Fibroblast of peridontal ligament (primary cell): ENCODE data around the gene METTL15.
A peak's percentile ranks its signal among the peaks of the same experiment; 100 is the strongest.
"Not testable (repeated sequence)": the region's sequence is repeated elsewhere in the genome, so short reads cannot be mapped to it uniquely, and the experiment has no call there.

Experiments used
- DNase-seq: peaks from one replicate; pipeline ENCODE4 v3.0.0-alpha.2; 2010; ENCODE audit errors: extremely low read depth

METTL15 gene

GRCh38 chr11:28110108-28110820 is 2.1 kb downstream of the METTL15 start:
- peak; percentile 82 for DNase-seq

GRCh38 chr11:28110821-28111200 is 2.6 kb downstream of the METTL15 start:
- peak; percentile 62 for DNase-seq

GRCh38 chr11:28114116-28114515 is 5.9 kb downstream of the METTL15 start:
- no peak for DNase-seq

DNA sequence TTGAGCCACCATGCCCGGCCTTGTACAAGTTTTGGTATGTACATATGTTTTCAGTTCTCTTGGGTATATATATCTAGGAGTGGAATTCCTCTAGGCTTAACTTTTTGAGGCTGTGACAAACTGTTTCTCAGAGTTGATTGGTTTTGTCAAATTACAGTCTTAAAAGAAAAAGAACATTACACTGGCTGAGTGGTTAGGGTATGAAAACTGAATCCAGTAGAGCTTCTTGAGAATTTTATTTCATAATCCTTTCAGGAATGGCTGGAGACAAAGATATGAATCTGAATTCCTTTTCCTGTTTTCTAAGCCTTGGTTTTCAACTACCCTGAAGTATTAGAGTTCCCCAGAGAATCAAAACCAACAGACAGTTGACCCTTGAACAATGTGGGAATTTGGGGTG is 6.5 kb downstream of the METTL15 start:
- DNase-seq = no peak

GRCh38 chr11:28117712-28118111 is 9.5 kb downstream of the METTL15 start:
- no peak for DNase-seq

DNA sequence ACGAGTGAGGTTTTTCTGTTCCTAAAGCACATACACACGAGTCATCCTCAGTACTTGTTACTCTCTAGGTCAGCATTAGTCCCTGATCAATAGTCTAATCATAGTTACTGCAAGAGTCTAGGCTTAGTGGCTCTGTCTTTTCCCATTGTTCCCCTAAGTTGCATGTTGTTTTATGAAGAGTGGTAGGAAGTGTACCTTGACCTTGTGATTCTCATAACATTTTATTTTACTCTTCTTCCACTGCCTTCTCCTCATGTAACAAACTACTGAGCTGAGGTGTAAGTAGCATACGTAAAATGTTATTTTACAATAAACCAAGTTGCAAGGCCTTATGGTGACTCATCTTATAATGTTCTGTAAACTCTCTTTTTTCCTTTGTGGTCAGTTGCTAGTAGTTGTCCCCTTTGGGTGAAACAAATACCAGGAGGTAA is 15.0 kb downstream of the METTL15 start:
- DNase-seq = peak; percentile 76

DNA sequence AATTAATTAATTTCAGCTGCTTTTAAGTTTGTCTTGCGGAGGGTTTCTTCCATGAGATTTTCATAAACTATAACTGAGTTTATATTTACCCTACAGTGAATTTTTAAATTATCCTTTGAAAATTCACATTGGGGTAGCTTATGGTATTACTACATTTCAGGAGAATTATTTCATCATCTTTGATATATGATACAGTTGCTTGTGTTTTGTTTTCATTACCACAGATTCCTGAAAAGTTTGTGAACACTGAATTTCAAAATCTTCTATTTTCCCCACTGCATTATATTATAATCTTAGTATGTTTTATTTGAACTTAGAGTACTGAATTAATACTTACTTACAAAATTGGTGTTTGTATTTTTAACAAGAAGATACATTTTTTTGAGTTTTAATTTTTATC is 24.4 kb downstream of the METTL15 start:
- peak; percentile 68 for DNase-seq

DNA sequence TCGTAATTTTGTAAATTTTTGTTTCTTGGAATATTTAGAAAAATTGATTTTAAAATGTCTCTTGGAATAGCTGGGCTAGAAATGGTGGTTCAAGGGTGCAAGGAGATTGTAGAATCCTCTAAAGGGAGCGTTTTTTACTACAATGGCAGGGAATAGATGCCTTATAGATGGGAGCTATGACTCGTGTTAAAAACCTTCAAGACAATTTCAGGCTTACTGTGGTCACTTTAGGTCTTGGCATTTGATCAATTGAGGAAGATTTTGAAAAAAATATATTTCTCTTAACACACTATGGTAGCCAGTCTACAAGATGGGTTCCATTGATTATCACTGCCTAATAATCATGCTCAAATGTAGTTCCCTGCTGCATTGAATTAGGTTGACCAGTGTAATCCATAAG is 25.0 kb downstream of the METTL15 start:
- peak; percentile 28 for DNase-seq

DNA sequence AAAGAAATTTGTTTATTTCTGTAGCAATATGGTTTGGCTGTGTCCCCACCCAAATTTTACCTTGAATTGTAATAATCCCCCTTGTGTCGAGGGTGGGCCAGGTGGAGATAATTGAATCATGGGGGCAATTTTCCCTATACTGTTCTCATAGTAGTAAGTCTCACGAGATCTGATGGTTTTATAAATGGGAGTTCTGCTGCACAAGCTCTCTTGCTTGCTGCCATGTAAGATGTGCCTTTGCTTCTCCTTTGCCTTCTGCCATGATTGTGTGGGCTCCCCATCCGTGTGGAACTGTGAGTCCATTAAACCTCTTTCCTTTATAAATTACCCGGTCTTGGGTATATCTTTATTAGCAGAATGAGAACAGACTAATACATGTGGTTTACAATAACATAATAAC is 28.0 kb downstream of the METTL15 start:
- DNase-seq = not testable (repeated sequence)

DNA sequence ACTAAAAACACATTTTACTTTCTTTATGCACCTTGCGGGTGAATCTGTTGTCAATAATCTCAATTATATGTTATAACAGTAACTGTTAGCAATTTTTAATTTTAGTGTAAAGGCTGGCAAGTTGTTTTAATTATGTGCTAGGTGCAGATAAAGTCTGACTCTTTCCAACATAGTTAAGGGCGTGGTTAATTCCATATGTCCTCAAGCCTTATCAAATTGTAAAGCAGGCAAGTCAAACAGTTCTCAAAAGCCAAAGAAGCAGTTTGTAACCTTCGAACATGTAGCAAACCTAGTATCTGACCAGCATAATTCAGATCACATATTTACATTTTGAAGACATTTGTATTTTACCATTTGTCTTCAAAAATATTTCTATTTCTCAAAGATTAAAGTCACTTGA is 29.2 kb downstream of the METTL15 start:
- DNase-seq = no peak

DNA sequence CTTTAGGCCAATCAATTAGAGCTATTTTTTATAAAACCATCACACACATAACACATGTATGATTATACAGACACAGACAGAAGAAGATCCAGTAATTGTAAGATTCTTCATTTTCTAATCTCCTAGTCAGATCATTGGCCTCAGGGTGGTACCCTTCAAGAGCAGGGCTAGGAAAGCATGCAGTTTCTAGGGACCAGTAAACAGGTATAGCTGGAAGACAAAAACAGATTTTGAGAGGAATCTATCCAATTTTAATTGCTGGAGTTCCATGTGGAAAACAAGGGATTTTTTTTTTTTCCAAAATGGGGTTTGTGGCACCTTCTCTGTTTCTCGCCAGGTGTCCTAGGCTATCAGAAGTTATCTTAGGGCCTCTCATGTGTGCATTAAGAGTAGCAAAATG is 29.6 kb downstream of the METTL15 start:
- no peak for DNase-seq

DNA sequence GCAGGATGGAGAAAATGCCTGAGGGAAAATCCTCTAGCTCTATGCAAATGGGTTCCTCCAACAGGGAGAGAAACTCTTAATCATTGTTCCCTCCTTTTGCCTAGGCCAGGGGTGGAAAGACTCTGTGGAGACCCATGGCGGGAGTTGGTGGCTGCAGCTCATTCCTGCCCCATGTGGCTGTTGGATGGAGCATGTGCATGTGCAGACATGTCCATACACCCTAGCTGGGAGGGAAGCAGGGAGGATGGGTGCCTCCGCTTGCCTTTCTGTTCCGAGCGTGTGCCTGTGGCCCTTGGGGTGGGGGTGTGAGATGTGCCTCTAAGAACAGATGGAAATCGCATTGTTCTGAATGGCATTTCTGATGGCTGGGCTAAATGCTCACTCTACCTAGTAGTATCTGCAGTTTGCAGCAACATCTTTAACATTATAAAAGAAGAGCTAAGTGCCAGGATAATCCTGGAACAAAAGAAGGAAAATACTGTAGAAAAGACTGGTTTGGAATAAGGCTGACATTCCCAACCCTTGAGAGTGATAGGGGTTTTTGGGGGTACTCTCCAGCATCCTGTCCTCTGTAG is 31.7 kb downstream of the METTL15 start:
- DNase-seq = no peak

GRCh38 chr11:28140689-28141455 is 32.7 kb downstream of the METTL15 start:
- DNase-seq = no peak

GRCh38 chr11:28142724-28143123 is 34.5 kb downstream of the METTL15 start:
- DNase-seq = no peak

DNA sequence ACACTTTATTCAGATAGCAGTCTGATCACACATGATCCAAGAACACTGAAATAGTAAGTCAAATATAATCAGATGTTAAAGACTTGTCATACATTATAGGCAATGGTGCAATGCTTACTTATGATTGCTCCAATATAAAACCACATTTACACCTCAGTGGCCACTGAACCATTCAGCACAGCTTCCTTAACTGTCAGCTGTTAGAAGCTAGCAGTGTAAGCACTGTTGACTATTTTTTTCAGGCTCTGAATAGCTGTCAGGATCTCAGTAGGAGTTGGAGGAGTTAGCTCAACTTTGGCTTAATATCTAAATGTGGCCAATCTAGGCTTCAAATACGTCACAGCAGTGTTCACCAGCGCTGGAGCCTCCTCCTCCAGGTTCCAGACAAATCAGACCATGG is 36.6 kb downstream of the METTL15 start:
- DNase-seq = peak; percentile 32

- peak; percentile 88 for DNase-seq
Observed at GRCh38 chr11:28146123-28146751, 38.0 kb downstream of the METTL15 start.

DNA sequence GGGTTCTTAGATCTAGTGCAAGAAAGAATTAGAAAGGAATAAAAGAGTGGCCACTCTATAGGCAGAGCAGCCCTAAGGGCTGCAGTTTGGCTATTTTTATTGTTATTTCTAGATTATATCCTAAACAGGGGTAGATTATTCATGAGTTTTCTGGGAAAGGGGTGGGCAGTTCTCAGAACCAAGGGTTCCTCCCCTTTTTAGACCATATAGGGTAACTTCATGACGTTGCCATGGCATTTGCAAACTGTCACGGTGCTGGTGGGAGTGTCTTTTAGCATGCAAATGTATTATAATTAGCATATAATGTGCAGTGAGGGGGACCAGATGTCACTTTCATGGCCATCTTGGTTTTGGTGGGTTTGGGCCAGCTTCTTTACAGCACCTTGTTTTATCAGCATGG is 44.6 kb downstream of the METTL15 start:
- no peak for DNase-seq

DNA sequence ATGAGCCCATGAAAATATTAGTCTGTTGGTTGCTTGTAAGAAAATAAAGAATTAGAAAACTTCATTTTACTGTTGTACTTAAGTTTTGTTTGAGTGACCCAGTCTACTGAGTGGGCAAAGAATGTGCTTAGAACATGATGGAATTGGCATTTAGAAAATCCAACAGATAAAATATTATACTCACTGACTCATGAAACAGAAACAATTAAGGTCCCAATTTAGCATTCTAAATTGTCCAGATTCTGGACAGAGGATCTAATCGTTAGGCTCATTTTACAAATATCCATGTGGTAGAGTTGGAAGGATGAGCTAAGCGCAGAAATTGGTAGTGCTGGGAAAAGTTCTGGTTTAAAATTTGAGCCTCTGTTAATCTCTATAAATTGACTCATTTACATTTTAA is 45.4 kb downstream of the METTL15 start:
- peak; percentile 39 for DNase-seq

GRCh38 chr11:28168718-28169117 is 60.5 kb downstream of the METTL15 start:
- no peak for DNase-seq

- DNase-seq = peak; percentile 20
Observed at GRCh38 chr11:28169816-28170215, 61.6 kb downstream of the METTL15 start.

DNA sequence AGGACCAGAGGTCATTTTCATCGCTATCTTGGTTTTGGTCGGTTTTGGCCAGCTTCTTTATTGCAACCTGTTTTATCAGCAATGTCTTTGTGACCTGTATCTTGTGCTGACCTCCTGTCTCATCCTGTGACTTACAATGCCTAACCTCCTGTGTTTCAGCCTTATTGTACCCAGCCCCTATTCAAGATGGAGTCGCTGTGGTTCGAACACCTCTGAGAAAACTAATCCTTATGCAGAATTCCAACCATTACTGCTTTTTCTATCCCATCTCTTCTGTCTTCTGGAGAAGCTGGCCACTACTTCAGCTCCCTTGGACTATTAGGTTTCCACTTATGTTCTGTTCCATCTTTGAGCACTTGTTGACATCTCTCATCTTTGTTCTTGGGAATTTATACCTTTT is 62.6 kb downstream of the METTL15 start:
- DNase-seq = no peak

DNA sequence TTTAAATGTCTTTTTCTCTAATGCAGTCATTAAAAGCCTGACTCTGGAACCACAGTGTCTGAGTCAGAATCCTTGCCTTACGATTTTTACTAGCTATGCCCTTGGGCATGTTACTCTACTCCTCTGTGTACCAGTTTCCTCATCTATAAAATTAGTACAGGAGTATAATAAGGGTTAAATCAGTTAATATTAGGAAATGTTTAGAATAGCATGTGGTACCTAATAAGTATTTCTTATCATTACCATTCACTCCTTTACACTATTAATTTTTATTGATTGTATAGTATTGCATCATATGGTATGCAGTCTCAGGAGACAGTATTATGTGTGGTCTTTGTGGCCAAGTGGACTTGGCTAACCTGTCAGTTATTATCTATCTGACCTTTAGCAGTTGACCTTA is 68.2 kb downstream of the METTL15 start:
- peak; percentile 14 for DNase-seq

DNA sequence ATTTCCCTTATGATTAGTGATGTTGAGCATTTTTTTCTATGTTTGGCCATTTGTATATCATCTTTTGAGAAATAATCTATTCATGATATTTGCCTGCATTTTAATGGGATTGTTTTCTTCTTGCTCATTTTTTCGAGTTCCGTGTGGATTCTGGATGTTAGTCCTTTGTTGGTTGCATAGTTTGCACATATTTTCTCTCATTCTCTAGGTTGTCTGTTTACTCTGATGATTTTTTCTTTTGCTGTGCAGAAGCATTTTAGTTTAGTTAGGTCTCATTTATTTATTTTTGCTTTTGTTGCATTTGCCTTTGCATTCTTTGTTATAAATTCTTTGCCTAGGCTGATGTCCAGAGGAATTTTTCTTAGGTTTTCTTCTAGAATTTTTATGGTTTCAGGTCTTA is 87.3 kb downstream of the METTL15 start:
- DNase-seq = no peak
